OCI-LY1 (cell line): ENCODE data around the gene FAS.

Source experiments
- H2AFZ ChIP-seq: fragments of 200-600 bp; sonication (generic), shearing (Covaris generic); 2 replicates; pipeline ENCODE4 v1.6.0; 2014; ENCODE audit warnings: antibody characterized with exemption, mild to moderate bottlenecking, low read length
- H3F3A ChIP-seq: fragments of 200-600 bp; sonication (generic), shearing (Covaris generic); 2 replicates; pipeline ENCODE4 v1.6.0; 2014; ENCODE audit warnings: mild to moderate bottlenecking, antibody characterized with exemption, low read length, moderate library complexity; ENCODE audit not compliant: insufficient read depth
- H3K27ac ChIP-seq: fragments of 200-600 bp; sonication (generic); 2 replicates; pipeline ENCODE4 v1.5.1; 2014; ENCODE audit warnings: low read length, mixed run types, mild to moderate bottlenecking, low read depth; ENCODE audit not compliant: poor library complexity, severe bottlenecking
- H3K27me3 ChIP-seq: fragments of 200-600 bp; sonication (generic); 2 replicates; pipeline ENCODE4 v1.6.0; 2014; ENCODE audit warnings: antibody characterized with exemption, mild to moderate bottlenecking, low read length, moderate library complexity; ENCODE audit not compliant: insufficient read depth
- H3K36me3 ChIP-seq: fragments of 200-600 bp; sonication (generic); 2 replicates; pipeline ENCODE4 v1.6.1; 2014; ENCODE audit warnings: mild to moderate bottlenecking, antibody characterized with exemption, low read length, moderate library complexity, mixed read lengths; ENCODE audit not compliant: insufficient read depth
- H3K4me1 ChIP-seq: fragments of 200-600 bp; sonication (generic); 2 replicates; pipeline ENCODE4 v1.5.1; 2014; ENCODE audit warnings: mild to moderate bottlenecking, low read length, moderate library complexity; ENCODE audit not compliant: insufficient read depth, severe bottlenecking
- H3K4me2 ChIP-seq: fragments of 200-600 bp; sonication (generic), shearing (Covaris generic); 2 replicates; pipeline ENCODE4 v1.6.1; 2014; ENCODE audit warnings: low read length
- H3K4me3 ChIP-seq: fragments of 200-600 bp; sonication (generic); 2 replicates; pipeline ENCODE4 v1.5.1; 2014; ENCODE audit warnings: low read length, low read depth, mild to moderate bottlenecking, mixed read lengths; ENCODE audit not compliant: poor library complexity, severe bottlenecking
- H3K79me2 ChIP-seq: fragments of 200-600 bp; shearing (Covaris generic); 2 replicates; pipeline ENCODE4 v1.6.1; 2016; ENCODE audit warnings: mixed run types, low read length, mixed read lengths; ENCODE audit not compliant: insufficient read depth
- H3K9ac ChIP-seq: fragments of 200-600 bp; sonication (generic), shearing (Covaris generic); 2 replicates; pipeline ENCODE4 v1.6.1; 2014; ENCODE audit warnings: mild to moderate bottlenecking, low read length, mixed read lengths
- H3K9me2 ChIP-seq: fragments of 200-600 bp; sonication (generic), shearing (Covaris generic); 2 replicates; pipeline ENCODE4 v1.6.1; 2014; ENCODE audit warnings: low read depth, mild to moderate bottlenecking, low read length, mixed read lengths
- H3K9me3 ChIP-seq: fragments of 200-600 bp; shearing (Covaris generic); 2 replicates; pipeline ENCODE4 v1.6.1; 2014; ENCODE audit warnings: low read length, mixed read lengths
- H4K20me1 ChIP-seq: fragments of 200-600 bp; sonication (generic), shearing (Covaris generic); 2 replicates; pipeline ENCODE4 v1.6.0; 2016; ENCODE audit warnings: mild to moderate bottlenecking, low read length; ENCODE audit not compliant: insufficient read depth
- CTCF ChIP-seq: fragments of 200-600 bp; sonication (generic), shearing (Covaris generic); IDR thresholded peaks from 2 replicates; pipeline ENCODE4 v1.5.1; 2017; ENCODE audit warnings: mild to moderate bottlenecking, antibody characterized with exemption, low read length, moderate library complexity, mixed read lengths
- EZH2 ChIP-seq: fragments of 200-600 bp; sonication (generic), shearing (Covaris generic); IDR thresholded peaks from 2 replicates; pipeline ENCODE4 v1.8.0; 2017; ENCODE audit warnings: borderline replicate concordance, mixed run types, mild to moderate bottlenecking, antibody characterized with exemption, low read length, moderate library complexity, mixed read lengths

FAS gene

GRCh38 chr10:88944813-88945212 lies 45.8 kb upstream of the FAS start:
- H3K9me2 ChIP-seq: no peaks in the 10 kb centered on the region
- H3K4me3 ChIP-seq: no peak overlapping the region
- H3K27ac ChIP-seq: no peak overlapping the region
- no peak overlapping the region for H2AFZ ChIP-seq
- H4K20me1 ChIP-seq: no peaks in the 10 kb centered on the region
- no peaks in the 10 kb centered on the region for H3F3A ChIP-seq
- H3K9me3 ChIP-seq: no peaks in the 10 kb centered on the region
- H3K9ac ChIP-seq: no peak overlapping the region
- no peak overlapping the region for H3K4me2 ChIP-seq
- H3K4me1 ChIP-seq: peaks cover 8% of the 10 kb centered on the region
- H3K36me3 ChIP-seq: no peaks in the 10 kb centered on the region
- TF ChIP-seq CTCF (no peak), EZH2 (no peak)
- H3K27me3 ChIP-seq: no peaks in the 10 kb centered on the region
- no peaks in the 10 kb centered on the region for H3K79me2 ChIP-seq

- Histone ChIP-seq H3K4me2 (no peak overlapping the region), H3K9ac (no peak overlapping the region), H3K4me1 (peaks cover 8% of the 10 kb centered on the region), H3K79me2 (no peaks in the 10 kb centered on the region), H4K20me1 (no peaks in the 10 kb centered on the region), H3K36me3 (no peaks in the 10 kb centered on the region), H3K9me3 (no peaks in the 10 kb centered on the region), H3K4me3 (no peak overlapping the region), H3K27ac (no peak overlapping the region), H3F3A (no peaks in the 10 kb centered on the region), H3K9me2 (no peaks in the 10 kb centered on the region), H2AFZ (no peak overlapping the region), H3K27me3 (no peaks in the 10 kb centered on the region)
- TF ChIP-seq CTCF (no peak), EZH2 (no peak)
Measured at GRCh38 chr10:88946200-88946599, 44.4 kb upstream of the FAS start.

- Histone ChIP-seq H3K27ac (no peak overlapping the region), H3K27me3 (no peaks in the 10 kb centered on the region), H4K20me1 (no peaks in the 10 kb centered on the region), H2AFZ (no peak overlapping the region), H3K9me2 (no peaks in the 10 kb centered on the region), H3K79me2 (no peaks in the 10 kb centered on the region), H3F3A (no peaks in the 10 kb centered on the region), H3K4me2 (no peak overlapping the region), H3K9ac (no peak overlapping the region), H3K4me3 (no peak overlapping the region), H3K4me1 (peaks cover 8% of the 10 kb centered on the region), H3K36me3 (no peaks in the 10 kb centered on the region), H3K9me3 (no peaks in the 10 kb centered on the region)
- TF ChIP-seq EZH2 (no peak), CTCF (no peak)
Measured at GRCh38 chr10:88946965-88947590, 43.5 kb upstream of the FAS start.
